ENCODE data around the gene EDN2.
A peak's percentile ranks its signal among the peaks of the same experiment; 100 is the strongest.

EDN2 gene

DNA sequence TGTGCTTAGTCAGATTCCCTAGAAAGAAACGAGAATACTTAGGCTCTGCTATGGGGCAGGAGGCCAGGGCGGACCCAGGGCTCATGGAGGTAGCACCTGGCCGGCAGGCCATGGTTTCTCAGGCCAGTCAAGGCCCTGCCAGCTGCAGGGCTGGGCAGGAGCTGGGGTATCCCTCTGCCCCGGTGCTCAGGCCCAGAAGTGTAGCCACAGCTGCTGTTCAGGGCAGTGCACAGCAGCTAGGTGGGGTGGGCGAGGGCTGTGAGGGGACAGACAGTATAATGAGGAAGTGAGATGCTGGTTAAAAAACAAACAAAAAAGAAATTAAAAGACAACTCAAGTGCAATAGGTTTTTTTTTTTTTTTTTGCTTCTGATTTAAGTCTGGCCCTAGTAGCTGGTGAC is 34.0 kb upstream of the EDN2 start:
- no peaks in the 10 kb centered on the region for H3K4me1 ChIP-seq (ENCODE audit: insufficient read depth, low read length, poor library complexity, severe bottlenecking)
- H3K4me3 ChIP-seq (ENCODE audit: low read length, poor library complexity, severe bottlenecking), result no peak overlapping the region
- H3K4me2 ChIP-seq (ENCODE audit: low read depth, low read length, poor library complexity, severe bottlenecking), result no peak overlapping the region
- H3K27me3 ChIP-seq (ENCODE audit: insufficient read depth, low read length, poor library complexity, severe bottlenecking), result no peaks in the 10 kb centered on the region
- no peak overlapping the region for H3K9ac ChIP-seq (ENCODE audit: low read depth, low read length, poor library complexity, severe bottlenecking)
- no peaks in the 10 kb centered on the region for H3K79me2 ChIP-seq (ENCODE audit: insufficient read depth, low read length)
- H3K9me2 ChIP-seq (replicated peaks; ENCODE audit: low read depth, low read length), result no peaks in the 10 kb centered on the region
- no peaks in the 10 kb centered on the region for H3K36me3 ChIP-seq (ENCODE audit: insufficient read depth, low read length)
- TF ChIP-seq EZH2phosphoT487 (IDR thresholded peaks at IDR 0.05; ENCODE audit: borderline replicate concordance), result no peak
- no peak for TF ChIP-seq CTCF (conservative IDR thresholded peaks at IDR 0.05; ENCODE audit: low read length)
- no peaks in the 10 kb centered on the region for H4K20me1 ChIP-seq (ENCODE audit: insufficient read depth, low read length, poor library complexity, severe bottlenecking)
- no peaks in the 10 kb centered on the region for H3F3A ChIP-seq (ENCODE audit: low read depth)
- no peak overlapping the region for H2AFZ ChIP-seq (ENCODE audit: low read length)
- no peaks in the 10 kb centered on the region for H3K9me3 ChIP-seq (ENCODE audit: insufficient read depth, low read depth, low read length)

GRCh38 chr1:41517062-41517438 is 32.6 kb upstream of the EDN2 start:
- Histone ChIP-seq H3K4me1 (ENCODE audit: insufficient read depth, low read length, poor library complexity, severe bottlenecking) (no peaks in the 10 kb centered on the region), H3K4me3 (ENCODE audit: low read length, poor library complexity, severe bottlenecking) (no peak overlapping the region), H3K27me3 (ENCODE audit: insufficient read depth, low read length, poor library complexity, severe bottlenecking) (no peaks in the 10 kb centered on the region), H3K36me3 (ENCODE audit: insufficient read depth, low read length) (no peaks in the 10 kb centered on the region), H3K79me2 (ENCODE audit: insufficient read depth, low read length) (no peaks in the 10 kb centered on the region), H3K4me2 (ENCODE audit: low read depth, low read length, poor library complexity, severe bottlenecking) (no peak overlapping the region), H2AFZ (ENCODE audit: low read length) (no peak overlapping the region), H4K20me1 (ENCODE audit: insufficient read depth, low read length, poor library complexity, severe bottlenecking) (no peaks in the 10 kb centered on the region), H3F3A (ENCODE audit: low read depth) (no peaks in the 10 kb centered on the region), H3K9ac (ENCODE audit: low read depth, low read length, poor library complexity, severe bottlenecking) (no peak overlapping the region), H3K9me3 (ENCODE audit: insufficient read depth, low read depth, low read length) (no peaks in the 10 kb centered on the region), H3K9me2 (replicated peaks; ENCODE audit: low read depth, low read length) (no peaks in the 10 kb centered on the region)
- TF ChIP-seq CTCF (conservative IDR thresholded peaks at IDR 0.05; ENCODE audit: low read length) (no peak), EZH2phosphoT487 (IDR thresholded peaks at IDR 0.05; ENCODE audit: borderline replicate concordance) (no peak)

GRCh38 chr1:41516168-41517061 is 31.9 kb upstream of the EDN2 start:
- Histone ChIP-seq H3K36me3 (ENCODE audit: insufficient read depth, low read length) (no peaks in the 10 kb centered on the region), H3K4me1 (ENCODE audit: insufficient read depth, low read length, poor library complexity, severe bottlenecking) (no peaks in the 10 kb centered on the region), H3F3A (ENCODE audit: low read depth) (no peaks in the 10 kb centered on the region), H3K9me3 (ENCODE audit: insufficient read depth, low read depth, low read length) (no peaks in the 10 kb centered on the region), H3K9me2 (replicated peaks; ENCODE audit: low read depth, low read length) (no peaks in the 10 kb centered on the region), H4K20me1 (ENCODE audit: insufficient read depth, low read length, poor library complexity, severe bottlenecking) (no peaks in the 10 kb centered on the region), H3K9ac (ENCODE audit: low read depth, low read length, poor library complexity, severe bottlenecking) (no peak overlapping the region), H3K4me3 (ENCODE audit: low read length, poor library complexity, severe bottlenecking) (no peak overlapping the region), H3K27me3 (ENCODE audit: insufficient read depth, low read length, poor library complexity, severe bottlenecking) (no peaks in the 10 kb centered on the region), H2AFZ (ENCODE audit: low read length) (no peak overlapping the region), H3K4me2 (ENCODE audit: low read depth, low read length, poor library complexity, severe bottlenecking) (no peak overlapping the region), H3K79me2 (ENCODE audit: insufficient read depth, low read length) (no peaks in the 10 kb centered on the region)
- TF ChIP-seq EZH2phosphoT487 (IDR thresholded peaks at IDR 0.05; ENCODE audit: borderline replicate concordance) (no peak), CTCF (conservative IDR thresholded peaks at IDR 0.05; ENCODE audit: low read length) (peak; percentile 50)
